Motor neuron (in vitro differentiated cells): ENCODE measurements around the gene IPO8. TPM values are rescaled to one million over a fixed set of nuclear protein-coding genes. Genes with fewer than 3 reads are reported as not detected.
"Not testable (repeated sequence)": the region's sequence is repeated elsewhere in the genome, so short reads cannot be mapped to it uniquely, and the experiment has no call there.

Source experiments
- ATAC-seq, 8 experiments: fragments of 200-7000 bp; cut with Tn5 transposase; replicated peaks in 6 of 8; 2 replicates each; pipeline ENCODE4 v1.8.0; 2021; ENCODE audit warnings: mild to moderate bottlenecking in 8 of 8, moderate library complexity in 8 of 8
- H3K27ac ChIP-seq, 2 donors: fragments of 250-450 bp; sonication (Bioruptor Pico); 2 replicates each; pipeline ENCODE4 v1.9.0; 2021; ENCODE audit warnings: antibody characterized with exemption in 2 of 2, mild to moderate bottlenecking in 2 of 2, moderate library complexity in 1 of 2
- H3K4me1 ChIP-seq, 2 donors: fragments of 250-450 bp; sonication (Bioruptor Pico); replicated peaks in 1 of 2; 2 replicates each; pipeline ENCODE4 v1.6.1; 2021; ENCODE audit warnings: antibody characterized with exemption in 2 of 2, mild to moderate bottlenecking in 2 of 2, moderate library complexity in 1 of 2
- H3K4me3 ChIP-seq, 5 donors: fragments of 250-450 bp; sonication (Bioruptor Pico); 2 replicates each; pipeline ENCODE4 v1.9.0; 2021; ENCODE audit warnings: antibody characterized with exemption in 5 of 5, mild to moderate bottlenecking in 5 of 5, moderate library complexity in 4 of 5
- WGBS, 10 experiments: fragments of 450-650 bp; shearing (Covaris generic); methylation state at CpG; one replicate each; pipeline ENCODE4 v1.0.0; 2022; 5-methylcytosine and 5-hydroxymethylcytosine counted together
- in situ Hi-C, 9 experiments: fragments of 400-800 bp; cut with MboI; loops; one replicate each; pipeline ENCODE4 v1.15.0; 2021; ENCODE audit warnings: low sequenced_read_pairs in 9 of 9, low pct_unique_long_range_greater_than_20kb in 2 of 9; ENCODE audit not compliant: unreplicated experiment in 9 of 9
- total RNA-seq, 8 experiments: library from RNA; unstranded; fragments of 300-600 nt; gene quantifications; 2 replicates each; pipeline versions ENCODE4 v1.2.3 to v1.2.4, GENCODE V29; 2022

The IPO8 gene
- total RNA-seq, 8 experiments from 2014 or later: 7.4 to 57.8 (median 20.9) TPM

GRCh38 chr12:30652034-30652696 is 43.5 kb downstream of the IPO8 start:
- in situ Hi-C loops: no loop called here
- Histone ChIP-seq H3K4me3 (no peak overlapping the region), H3K27ac (no peak overlapping the region), H3K4me1 (no peaks in the 10 kb centered on the region)
- 100% methylated on average over 1 of the region's 1 CpG; no CpG with 5 or more reads in 3 of the 10 experiments for WGBS, 10 experiments
- no peak for ATAC-seq

DNA sequence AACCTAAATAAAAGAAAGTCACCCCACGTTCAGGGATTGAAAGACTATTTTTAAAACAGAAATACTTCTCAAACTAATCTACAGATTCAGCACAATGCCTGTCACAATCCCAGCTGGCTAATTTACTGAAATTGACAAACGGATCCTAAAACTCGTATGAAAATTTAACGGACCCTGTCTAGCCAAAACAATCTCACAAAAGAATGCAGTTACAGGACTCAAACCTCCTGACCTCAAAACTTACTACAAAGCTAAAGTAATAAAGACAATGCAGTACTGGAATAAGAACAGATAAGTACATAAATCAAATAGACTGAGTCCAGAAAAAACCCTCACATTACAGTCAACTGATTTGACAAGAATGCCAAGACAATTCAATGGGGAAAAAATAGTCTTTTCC is 48.8 kb downstream of the IPO8 start:
- in situ Hi-C loops: no loop called here
- WGBS, 10 experiments: 56 to 91% (median 75%) methylated on average over 2 to 4 of the region's 4 CpGs
- ATAC-seq: no peak
- Histone ChIP-seq H3K4me3 (no peak overlapping the region), H3K27ac (no peak overlapping the region), H3K4me1 (no peaks in the 10 kb centered on the region)

DNA sequence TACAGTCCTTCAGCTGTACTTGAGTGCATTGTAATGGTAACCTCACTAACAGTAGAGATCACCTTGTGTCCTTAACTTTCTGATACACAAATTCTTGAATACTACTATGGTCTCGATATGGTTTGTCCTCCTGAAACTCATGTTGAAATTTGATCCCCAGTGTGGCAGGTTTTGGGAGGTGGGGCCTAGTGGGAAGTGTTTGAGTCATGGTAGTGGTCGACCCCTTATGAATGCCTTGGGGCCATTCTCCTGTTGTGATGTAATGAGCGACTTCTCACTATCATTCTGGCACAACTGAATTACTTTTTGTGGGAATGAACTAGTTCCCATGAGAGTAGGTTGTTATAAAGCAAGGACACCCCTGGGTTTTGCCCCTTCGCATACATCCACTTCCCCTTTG is 52.3 kb downstream of the IPO8 start:
- Histone ChIP-seq H3K4me3 (no peak overlapping the region), H3K4me1 (no peaks in the 10 kb centered on the region), H3K27ac (no peak overlapping the region)
- 65 to 100% (median 88%) methylated on average over 1 to 4 of the region's 4 CpGs for WGBS, 10 experiments
- in situ Hi-C loops: no loop called here
- no peak for ATAC-seq

GRCh38 chr12:30640392-30640791 is 55.3 kb downstream of the IPO8 start:
- no peak overlapping the region for H3K4me3 ChIP-seq
- no peaks in the 10 kb centered on the region for H3K4me1 ChIP-seq
- 83 to 100% (median 90%) methylated on average over 1 to 2 of the region's 2 CpGs; no CpG with 5 or more reads in 2 of the 10 experiments for WGBS, 10 experiments
- ATAC-seq: no peak
- in situ Hi-C loops: no loop called here
- no peak overlapping the region for H3K27ac ChIP-seq

DNA sequence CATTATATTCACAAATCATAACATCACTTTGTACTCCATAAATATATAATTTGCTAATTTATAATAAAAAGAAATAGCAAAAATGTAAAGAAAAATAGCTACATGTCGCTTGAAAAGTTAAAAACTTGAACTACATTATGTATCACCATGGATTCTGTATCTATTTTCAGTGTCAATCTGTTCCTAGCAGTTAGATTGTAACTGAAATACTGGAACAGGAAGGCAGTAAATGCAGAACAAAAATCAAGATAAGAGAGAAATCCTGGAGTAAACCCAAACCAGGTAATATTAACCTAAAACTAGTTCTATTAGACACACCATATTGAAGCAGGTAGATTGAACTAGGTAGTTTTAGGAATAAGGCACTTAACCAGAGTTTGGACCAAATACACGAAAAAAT is 60.3 kb downstream of the IPO8 start:
- Histone ChIP-seq H3K27ac (no peak overlapping the region), H3K4me1 (no peaks in the 10 kb centered on the region), H3K4me3 (no peak overlapping the region)
- WGBS, 10 experiments: 82 to 100% (median 93%) methylated on average over 1 to 2 of the region's 2 CpGs
- in situ Hi-C loops: no loop called here
- ATAC-seq: no peak

DNA sequence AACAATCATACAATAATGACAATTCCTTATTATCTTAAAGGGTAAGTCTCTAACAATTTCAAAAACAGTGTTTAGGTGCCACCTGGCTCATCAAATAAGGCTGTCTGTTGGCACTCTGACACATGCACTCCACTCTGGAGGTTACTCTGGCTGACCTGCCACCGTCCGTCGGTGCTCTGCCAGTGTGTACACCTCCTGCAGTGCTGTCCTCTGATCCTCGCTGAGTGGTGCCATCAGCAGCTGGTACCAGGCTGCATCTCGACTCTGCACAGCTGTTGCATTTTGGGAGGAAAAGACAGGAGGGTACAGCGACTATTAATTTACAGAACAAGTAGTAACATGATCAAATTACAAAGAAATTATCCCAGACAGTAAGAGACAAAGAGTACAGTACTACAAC is 63.9 kb downstream of the IPO8 start:
- Histone ChIP-seq H3K4me3 (no peak overlapping the region), H3K4me1 (no peaks in the 10 kb centered on the region), H3K27ac (no peak overlapping the region)
- ATAC-seq: no peak
- in situ Hi-C loops: no loop called here
- 72 to 100% (median 100%) methylated on average over 1 to 5 of the region's 6 CpGs; no CpG with 5 or more reads in 2 of the 10 experiments for WGBS, 10 experiments

- no peak for ATAC-seq
- WGBS, 10 experiments: 79 to 100% (median 90%) methylated on average over 3 of the region's 3 CpGs; no CpG with 5 or more reads in 3 of the 10 experiments
- Histone ChIP-seq H3K27ac (no peak overlapping the region), H3K4me1 (no peaks in the 10 kb centered on the region), H3K4me3 (no peak overlapping the region)
- in situ Hi-C loops: no loop called here
Observed at GRCh38 chr12:30630979-30631285, 64.7 kb downstream of the IPO8 start.

DNA sequence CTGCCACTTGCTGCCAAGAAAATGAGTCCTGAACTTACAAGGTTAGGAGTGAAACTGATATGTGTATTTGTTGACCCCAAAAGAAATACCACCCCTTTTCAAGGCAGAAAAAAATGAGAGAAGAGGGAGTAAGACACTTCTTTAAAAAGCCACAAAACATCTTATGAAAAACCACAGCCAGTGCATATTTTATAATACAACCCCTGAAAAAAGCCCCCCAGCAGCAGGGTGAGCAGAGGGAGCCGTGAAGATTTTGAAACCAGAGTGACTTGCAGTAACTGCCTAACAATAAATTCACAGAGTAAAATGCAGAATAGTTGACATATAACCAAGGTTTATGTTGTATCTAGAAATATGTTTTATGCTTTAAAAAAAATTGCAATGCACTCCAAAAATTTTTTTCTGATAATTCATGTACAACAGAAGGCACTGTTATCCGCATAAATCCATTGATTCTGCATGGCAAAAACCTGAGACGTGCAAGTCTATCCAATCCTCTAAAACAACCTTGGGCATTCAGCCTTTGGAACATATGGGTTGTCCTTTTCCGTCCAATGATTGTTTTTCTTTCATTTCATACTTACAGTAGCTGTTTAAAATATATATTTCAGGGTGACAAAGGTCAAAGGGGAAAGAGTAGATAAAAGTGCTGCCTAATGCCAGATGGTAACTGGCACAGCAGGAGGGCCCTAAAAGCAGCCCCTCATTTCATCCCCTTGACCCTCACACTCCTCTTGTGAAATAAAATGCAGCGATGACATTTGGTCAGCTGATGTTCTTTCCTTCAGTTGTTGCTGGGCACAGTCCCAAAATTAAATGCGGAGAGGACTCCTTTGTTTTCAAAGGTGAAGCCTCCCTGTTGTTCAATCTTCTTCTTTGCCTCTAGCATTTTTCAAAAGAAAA is 65.3 kb downstream of the IPO8 start:
- in situ Hi-C loops: no loop called here
- WGBS, 10 experiments: 50 to 100% (median 98%) methylated on average over 1 to 6 of the region's 6 CpGs
- no peak for ATAC-seq
- no peak overlapping the region for H3K27ac ChIP-seq
- no peak overlapping the region for H3K4me3 ChIP-seq
- no peaks in the 10 kb centered on the region for H3K4me1 ChIP-seq

DNA sequence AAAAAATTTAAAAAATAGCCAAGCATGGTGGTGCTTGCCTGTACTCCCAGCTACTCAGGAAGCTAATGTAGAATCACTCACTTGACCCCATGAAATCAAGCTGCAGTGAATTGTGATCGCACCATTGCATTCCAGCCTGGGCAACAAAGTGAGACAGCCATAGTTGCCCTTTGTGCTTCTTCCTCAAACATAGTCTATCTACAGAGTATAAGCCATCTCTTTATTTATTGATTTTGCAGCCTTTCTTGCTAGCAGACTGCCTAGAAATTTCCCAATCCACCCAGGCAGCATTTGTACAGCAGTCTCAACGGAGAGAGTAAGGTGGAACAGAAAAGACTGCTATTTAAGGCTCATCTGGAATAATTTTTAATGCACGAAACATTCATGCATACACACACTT is 68.8 kb downstream of the IPO8 start:
- in situ Hi-C loops: no loop called here
- no peak overlapping the region for H3K4me3 ChIP-seq
- no peak overlapping the region for H3K27ac ChIP-seq
- peak in 1 of 8 experiments; percentile 20 for ATAC-seq
- no peaks in the 10 kb centered on the region for H3K4me1 ChIP-seq
- 57 to 100% (median 94%) methylated on average over 1 to 3 of the region's 3 CpGs; no CpG with 5 or more reads in 2 of the 10 experiments for WGBS, 10 experiments

GRCh38 chr12:30624009-30624408 is 71.7 kb downstream of the IPO8 start:
- 86 to 100% (median 96%) methylated on average over 1 to 6 of the region's 6 CpGs; no CpG with 5 or more reads in 2 of the 10 experiments for WGBS, 10 experiments
- in situ Hi-C loops: no loop called here
- Histone ChIP-seq H3K4me1 (no peaks in the 10 kb centered on the region), H3K4me3 (no peak overlapping the region), H3K27ac (no peak overlapping the region)
- no peak for ATAC-seq

GRCh38 chr12:30622509-30622908 is 73.2 kb downstream of the IPO8 start:
- ATAC-seq: no peak
- WGBS, 10 experiments: 56 to 83% (median 67%) methylated on average over 1 of the region's 1 CpG; no CpG with 5 or more reads in 3 of the 10 experiments
- Histone ChIP-seq H3K4me3 (no peak overlapping the region), H3K4me1 (peaks cover 0 to 5% of the 10 kb centered on the region in 2 donors), H3K27ac (no peak overlapping the region)
- in situ Hi-C loops: no loop called here

DNA sequence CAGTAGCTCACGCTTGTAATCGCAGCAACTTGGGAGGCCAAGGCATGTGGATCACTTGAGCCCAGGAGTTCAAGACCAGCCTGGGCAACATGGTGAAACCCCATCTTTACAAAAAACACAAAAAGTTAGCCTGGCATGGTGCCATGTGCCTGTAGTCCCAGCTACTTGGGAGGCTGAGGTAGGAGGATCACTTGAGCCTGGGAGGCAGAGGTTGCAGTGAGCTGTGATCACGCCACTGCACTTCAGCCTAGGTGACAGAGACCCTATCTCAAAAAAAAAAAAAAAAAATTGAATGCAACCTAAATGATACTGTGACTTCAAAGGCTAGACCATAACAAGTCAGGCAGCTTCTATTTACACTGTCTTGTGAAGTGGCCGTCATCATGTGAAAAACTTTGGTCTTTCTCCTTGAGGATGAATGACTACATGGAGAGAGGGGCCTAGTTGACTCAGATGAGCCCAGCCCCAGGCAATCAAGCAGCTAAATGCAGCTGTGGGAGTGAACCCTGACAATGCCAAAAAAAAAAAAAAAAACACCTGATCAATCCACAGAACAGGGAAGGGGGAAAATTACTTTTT is 73.9 kb downstream of the IPO8 start:
- H3K27ac ChIP-seq, in situ Hi-C loops, ATAC-seq, H3K4me3 ChIP-seq, H3K4me1 ChIP-seq: not testable (repeated sequence)
- 60 to 100% (median 85%) methylated on average over 1 to 4 of the region's 4 CpGs; no CpG with 5 or more reads in 2 of the 10 experiments for WGBS, 10 experiments

DNA sequence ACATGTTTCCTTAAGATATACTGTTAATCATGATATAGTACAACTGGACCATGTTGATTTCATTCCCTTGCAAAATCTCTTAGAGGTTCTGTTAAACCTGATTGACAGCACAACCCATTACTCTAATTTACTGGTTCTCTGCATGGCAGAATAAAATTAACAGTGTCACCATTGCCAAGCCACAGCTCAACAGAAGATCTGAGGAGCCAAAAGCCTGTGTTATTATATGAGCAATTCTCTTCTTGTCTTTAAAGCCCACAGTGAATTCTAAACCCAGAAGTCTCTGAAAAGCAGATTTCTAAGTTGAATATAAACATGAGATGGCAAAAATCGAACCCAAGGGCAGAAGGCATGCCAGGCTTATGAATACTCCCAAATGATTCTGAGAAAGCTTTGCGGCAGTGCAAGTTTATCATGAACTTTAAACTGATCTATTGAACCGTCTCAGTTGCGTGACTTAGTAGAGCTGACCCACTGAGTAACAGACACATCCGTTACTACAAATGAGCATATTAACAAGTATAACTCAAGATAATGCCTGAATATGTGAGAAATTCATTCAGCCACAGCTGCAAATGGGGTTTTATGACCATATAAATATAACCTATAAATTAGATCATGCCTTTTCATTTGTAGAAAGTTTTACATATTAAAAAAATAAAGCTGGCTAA is 78.2 kb downstream of the IPO8 start:
- in situ Hi-C loops: no loop called here

More for the DNA sequence above, 78.2 kb downstream of the IPO8 start:
- 0 to 87% (median 71%) methylated on average over 1 to 4 of the region's 5 CpGs; no CpG with 5 or more reads in 2 of the 10 experiments for WGBS, 10 experiments
- Histone ChIP-seq H3K4me3 (no peak overlapping the region), H3K4me1 (peaks cover 0 to 7% of the 10 kb centered on the region in 2 donors), H3K27ac (no peak overlapping the region)
- ATAC-seq: peak in 3 of 8 experiments; percentile 60 to 86 (median 64)
